GM21528 (cell line): ENCODE measurements around the gene ZIC2.

Source experiments
- ATAC-seq: cut with Tn5 transposase; IDR thresholded peaks from one replicate; pipeline ENCODE4 v1.9.1; 2021; ENCODE audit warnings: mild to moderate bottlenecking, moderate library complexity; ENCODE audit not compliant: unreplicated experiment, low FRiP score

Gene ZIC2

DNA sequence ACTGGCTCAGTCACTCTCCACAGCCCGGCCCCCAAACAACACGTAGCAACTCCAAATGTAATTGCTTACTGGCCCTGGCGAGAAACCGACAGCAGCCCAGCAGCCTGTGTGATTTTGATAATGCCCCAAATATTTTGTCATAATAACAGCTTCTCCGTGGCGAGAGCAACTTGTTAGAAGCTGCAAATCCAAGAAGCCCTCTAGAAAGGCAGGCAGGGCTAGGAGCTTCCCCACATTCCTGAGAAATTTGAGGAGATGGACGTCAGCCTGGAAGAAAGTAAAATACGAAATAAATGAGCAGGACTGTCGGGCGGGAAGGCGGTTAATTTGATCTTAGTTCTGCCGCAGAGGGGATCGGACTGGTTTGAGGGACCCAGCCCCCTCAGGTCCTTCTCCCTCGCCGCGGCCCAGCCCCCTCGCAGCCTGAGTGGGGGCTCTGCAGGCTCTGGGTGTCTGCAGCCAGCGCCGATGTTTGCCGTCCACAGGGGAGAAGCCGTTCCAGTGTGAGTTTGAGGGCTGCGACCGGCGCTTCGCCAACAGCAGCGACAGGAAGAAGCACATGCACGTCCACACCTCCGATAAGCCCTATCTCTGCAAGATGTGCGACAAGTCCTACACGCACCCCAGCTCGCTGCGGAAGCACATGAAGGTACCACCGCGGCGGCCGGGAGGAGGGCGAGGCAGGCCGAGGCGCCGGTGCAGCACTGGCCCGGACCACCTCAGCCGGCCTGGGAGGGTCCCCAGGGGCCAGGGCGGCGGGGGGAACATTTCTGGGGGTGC lies 3.1 kb downstream of the ZIC2 start:
- ATAC-seq: no peak

DNA sequence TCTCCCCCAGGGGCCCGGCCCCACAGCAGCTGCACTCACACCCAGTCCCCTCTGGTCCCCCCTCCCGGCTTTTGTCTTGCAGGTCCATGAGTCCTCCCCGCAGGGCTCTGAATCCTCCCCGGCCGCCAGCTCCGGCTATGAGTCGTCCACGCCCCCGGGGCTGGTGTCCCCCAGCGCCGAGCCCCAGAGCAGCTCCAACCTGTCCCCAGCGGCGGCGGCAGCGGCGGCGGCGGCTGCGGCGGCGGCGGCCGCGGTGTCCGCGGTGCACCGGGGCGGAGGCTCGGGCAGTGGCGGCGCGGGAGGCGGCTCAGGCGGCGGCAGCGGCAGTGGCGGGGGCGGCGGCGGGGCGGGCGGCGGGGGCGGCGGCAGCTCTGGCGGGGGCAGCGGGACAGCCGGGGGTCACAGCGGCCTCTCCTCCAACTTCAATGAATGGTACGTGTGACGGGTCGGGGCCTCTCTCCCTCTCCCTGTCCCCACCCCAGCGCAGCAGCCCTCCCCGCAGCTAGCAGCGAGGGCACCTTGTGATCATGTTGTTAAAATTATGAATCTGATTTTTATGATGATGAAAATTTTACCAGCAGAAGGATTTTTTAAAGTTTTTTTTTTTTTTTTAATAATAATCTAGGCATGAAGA lies 3.8 kb downstream of the ZIC2 start:
- ATAC-seq: no peak

DNA sequence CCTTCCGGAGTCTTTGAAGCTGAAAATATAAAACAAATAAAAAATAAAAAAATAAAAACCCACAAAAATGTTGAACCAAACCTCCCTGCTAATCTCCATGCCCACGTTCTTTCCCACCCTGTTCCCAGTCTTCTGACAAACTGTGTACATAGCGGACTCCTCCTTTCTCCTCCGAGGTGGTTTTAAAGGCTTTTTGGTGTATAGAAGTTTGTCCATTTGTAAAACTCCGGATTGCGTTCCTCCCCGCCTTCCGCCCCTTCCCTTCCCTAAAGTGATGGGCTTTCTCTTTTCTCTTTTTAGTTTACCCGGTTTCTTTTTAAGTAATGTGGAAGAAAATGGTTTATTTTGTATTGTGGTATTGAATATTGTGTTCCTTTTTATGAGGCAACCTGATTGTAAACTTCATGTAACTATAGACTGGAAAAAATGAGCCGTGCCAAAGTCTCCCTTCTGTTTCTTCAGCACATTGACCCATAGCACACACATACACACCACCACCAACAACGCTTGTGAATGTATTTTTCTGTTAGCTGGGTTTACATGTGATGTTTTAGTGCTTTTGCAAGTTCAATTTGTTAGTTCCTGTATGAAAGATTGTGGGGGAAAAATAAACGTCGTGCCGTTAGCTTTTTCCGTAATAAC lies 4.4 kb downstream of the ZIC2 start:
- ATAC-seq: no peak

DNA sequence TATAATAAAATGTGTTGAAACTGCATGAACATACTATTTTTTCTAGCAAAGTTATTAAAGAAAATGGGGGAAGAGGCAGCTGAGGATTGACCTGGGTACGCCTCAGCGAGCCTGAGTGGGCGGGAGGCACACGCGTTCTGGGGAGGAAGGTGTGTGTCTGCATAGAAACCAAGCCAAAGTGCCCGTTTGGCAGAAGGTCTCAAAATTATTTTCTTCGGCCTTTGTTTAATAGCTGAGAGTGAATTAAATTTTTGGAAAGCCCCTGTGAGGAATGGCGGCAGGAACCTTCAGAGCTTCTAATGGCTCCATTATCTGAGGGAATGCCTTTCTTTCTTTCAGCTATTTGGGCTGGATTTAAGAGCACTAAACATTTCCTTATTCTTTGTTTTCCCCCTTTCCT lies 5.2 kb downstream of the ZIC2 start:
- ATAC-seq: no peak

DNA sequence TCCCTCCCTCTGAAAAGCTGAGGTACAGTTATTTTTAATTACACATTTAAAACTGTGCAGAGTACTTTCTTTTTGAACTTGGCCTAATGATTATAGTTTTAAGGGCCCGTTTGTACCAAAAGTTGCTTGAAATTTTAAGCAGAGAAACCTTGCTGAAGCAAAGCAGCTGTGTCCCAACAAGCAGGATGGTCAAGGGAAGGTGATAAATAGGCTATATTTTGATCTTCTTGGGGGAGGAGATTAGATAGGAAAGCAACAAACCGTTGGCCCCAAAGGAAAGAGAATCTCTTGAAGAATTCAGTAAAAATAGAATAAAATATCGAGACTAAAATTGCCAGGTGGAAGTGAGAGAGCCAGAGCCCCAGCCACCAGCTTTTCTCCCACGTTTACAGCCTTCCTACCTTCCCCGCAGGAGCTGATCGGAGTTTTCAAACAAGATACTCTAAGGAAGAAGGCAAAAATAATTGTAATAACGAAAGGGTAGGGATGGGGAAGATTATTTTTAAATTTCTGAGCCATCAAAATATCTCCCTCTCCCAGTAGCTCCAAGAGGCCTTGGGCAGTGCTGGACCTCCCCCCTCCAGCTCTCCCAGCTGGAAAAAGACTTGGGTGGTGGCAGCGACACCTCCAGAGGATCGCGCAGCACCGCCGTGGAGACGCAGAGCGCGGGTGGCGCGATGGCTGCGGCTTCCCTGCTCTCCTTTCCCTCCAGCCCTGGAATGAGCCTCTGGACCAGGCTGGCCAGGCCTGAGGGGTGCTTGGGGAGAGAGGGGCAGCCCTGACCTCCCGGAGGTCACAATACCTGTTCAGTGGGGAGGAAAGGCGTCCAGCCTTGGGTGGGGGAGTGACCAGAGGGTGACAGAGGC lies 5.8 kb downstream of the ZIC2 start:
- ATAC-seq: no peak

DNA sequence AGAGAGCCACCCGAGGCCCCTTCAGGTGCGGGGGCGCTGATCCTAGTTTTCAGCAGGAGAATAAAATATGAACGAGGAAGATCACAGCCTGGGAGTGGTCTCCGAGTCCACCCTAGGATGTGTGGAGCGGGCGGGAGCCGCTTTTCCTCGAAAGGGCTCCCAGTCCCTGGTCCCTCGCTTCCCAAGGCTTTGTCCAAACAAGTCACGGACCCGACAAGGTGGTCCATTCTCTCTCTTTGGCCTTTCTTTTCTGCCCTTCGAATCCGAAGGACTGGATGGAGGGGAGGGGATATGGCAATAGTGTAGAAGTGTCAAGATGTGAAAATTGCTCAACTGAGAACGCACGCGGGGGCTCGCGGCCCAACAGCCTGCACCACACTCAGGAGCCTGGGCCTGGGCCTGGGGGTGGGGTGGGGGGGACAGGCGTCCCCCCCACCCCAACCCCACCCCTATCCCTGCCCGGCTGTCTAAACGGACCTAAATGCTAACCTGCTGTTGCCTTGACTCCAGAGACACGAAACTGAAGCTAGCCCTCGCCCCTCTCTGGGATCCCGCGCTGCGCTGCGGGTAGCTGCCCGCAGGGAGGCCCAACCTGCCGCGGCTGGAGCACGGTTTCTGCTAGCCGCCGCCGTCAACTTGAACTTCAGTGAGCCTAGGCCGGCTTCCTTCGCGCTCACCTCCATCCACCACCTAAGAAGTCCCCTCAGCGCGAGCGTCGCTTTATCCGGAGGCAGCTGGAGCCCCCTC lies 7.1 kb downstream of the ZIC2 start:
- no peak for ATAC-seq

DNA sequence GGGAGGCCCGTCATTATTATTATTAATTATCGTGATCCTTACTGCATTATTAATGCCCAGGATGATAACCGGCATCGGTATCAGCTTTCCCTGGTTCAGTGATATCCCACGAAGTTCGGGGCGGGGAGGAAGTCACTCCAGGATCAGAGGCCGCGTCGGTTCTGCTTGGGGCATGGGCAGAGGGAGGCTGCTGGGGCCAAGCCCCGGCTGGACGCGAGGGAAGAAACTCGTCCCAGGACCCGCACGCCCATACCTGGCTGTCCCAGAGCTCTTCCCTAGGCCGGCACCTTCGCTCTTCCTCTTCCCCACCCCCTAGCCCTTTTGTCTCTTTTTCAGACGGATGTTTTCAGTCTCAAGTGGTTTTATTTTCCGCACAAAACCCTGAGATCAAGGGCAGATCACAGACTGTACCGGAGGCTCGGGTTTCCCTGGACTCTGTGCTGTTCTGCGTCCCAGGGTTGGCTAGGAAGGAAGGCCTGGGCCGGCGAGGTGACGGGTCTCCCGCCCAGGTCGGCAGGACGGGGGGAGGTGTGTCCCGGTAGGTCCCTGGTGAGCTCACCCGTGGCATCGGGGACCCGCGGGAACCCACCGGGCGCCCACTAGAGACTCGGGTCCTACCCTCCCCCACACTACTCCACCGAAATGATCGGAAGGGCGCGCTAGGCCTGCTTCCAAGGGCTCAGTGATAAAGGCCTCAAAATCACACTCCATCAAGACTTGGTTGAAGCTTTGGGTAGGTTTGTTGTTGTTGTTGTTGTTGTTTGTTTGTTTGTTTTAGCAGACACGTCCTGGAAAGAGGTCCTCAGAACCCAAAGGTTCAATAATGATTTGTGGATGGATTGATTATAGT lies 7.9 kb downstream of the ZIC2 start:
- ATAC-seq: no peak

DNA sequence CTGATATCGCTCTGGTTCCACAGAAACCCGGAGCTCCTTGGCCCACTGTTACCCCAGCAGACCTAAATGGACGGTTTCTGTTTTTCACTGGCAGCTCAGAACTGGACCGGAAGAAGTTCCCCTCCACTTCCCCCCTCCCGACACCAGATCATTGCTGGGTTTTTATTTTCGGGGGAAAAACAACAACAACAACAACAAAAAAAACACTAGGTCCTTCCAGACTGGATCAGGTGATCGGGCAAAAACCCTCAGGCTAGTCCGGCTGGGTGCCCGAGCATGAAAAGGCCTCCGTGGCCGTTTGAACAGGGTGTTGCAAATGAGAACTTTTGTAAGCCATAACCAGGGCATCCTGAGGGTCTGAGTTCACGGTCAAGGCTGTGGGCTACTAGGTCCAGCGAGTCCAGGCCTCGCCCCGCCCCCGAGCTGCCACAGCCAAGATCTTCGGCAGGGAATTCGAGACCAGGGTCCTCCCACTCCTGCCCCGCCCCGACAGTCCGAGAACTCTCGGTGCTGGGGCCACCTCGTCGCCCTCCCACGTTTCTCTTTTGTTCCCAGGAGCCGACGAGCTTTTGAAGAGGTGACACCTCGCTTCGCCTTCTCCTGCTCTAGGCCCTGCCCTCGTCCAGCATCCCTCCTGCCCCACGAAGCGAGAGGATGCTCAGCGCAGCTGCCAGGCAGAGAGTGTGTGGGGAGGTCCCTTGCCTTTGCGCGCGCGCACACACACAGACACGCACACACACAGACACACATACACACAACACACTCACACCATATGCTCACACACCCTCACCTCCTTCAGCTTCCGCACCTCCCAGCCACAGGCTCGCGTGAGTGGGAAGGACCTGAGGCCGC lies 8.8 kb downstream of the ZIC2 start:
- no peak for ATAC-seq

DNA sequence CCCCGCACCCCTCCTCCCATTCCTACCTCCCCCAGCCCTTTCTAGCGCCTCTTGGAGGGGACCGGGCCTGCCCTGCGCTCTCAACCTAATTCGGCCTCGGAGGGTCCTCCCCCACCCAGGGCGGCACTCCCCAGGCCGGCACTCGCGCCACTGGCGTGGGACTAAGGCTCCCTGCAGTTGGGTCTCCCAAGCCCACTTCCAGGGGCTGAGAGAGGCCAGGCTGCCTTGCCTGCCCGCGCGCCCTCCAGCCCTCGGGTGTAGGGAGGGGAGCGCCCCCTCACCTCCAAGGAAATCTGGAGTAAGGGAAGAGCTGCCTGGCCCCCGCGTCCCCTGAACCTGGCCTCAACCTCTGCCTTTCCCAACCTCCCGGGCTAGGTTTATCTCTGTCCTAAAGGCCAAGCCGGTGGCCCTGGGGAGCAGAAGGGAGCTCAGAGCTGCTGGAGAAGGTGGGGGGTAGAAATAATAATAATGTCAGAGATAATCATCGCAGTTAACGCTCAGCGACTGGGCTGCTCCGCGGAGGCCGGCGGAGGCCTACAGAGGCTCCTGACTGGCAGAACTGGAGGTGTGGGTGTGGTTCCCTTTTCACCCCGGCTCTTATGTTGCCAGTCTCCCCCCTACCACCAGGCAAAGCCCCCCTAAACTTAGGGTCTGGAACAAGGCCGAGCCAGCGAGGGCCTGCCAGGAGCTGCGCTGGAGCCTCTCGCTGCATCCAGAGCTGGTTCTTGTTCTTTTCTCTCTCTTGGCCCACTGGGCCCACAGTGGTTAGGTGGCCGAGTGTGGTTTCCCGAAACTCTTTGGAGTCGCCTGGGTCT lies 9.6 kb downstream of the ZIC2 start:
- ATAC-seq: no peak

DNA sequence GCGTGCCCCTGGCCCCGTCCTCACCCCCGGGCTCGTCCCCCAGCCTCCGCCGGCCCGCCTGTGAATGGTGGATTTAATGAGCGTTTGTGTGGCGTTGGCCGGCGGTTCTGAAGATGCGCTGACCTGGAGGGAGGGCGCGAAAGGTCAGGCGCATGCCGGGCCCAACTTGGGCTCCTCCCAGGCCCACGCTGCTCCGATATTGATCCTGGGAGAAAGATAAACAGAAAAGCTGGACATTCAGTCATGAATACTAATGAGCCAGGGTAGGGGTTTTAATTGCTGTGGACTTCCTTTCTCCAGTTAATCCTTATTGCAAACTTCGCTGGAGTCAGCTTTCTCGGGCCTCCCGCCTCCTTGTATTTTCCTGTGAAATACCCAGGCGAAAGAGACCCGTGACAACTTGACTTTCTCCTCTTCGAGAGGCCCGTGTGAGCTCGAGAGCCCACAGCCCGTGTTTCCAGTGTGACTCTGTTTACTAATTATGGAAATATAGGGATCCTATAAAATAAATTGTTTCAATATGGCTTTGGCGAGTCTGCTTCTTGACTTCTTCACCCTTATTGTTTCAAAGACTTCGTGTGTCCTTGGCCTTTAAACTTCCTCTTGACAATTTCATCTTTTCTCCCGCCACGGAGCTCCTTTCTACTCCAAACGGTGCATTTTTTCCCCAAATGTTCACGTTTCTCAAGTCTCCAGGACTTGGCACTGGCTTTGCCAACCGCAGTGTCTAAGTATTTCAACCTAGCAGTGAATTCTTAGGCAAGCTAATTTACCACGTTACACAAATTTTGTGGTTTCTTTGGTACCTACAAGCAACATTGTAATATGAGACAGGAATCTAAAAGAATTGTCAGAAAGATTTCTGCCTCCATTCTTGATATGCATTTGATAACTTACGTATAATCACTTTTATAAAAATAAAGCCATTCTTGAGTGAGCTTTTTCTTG lies 10.5 kb downstream of the ZIC2 start:
- no peak for ATAC-seq

DNA sequence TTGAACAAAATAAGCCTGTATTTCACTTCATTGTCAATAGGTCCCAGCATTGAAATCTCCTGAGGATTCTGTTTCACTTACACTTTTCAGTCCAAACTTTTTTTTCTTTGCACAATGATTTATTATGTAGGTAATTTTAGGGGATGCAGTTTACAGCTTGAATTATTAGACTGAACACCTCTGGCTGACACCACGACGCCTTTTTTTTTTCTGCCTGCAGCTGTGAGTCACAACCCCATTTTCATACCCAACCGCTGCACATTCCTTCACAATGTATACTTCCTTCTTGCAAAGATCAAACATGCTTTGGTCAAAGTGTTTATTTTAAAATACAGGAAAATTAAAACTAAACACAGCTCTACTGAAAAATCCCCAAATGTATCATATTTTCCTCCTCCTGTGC lies 11.4 kb downstream of the ZIC2 start:
- ATAC-seq: no peak

DNA sequence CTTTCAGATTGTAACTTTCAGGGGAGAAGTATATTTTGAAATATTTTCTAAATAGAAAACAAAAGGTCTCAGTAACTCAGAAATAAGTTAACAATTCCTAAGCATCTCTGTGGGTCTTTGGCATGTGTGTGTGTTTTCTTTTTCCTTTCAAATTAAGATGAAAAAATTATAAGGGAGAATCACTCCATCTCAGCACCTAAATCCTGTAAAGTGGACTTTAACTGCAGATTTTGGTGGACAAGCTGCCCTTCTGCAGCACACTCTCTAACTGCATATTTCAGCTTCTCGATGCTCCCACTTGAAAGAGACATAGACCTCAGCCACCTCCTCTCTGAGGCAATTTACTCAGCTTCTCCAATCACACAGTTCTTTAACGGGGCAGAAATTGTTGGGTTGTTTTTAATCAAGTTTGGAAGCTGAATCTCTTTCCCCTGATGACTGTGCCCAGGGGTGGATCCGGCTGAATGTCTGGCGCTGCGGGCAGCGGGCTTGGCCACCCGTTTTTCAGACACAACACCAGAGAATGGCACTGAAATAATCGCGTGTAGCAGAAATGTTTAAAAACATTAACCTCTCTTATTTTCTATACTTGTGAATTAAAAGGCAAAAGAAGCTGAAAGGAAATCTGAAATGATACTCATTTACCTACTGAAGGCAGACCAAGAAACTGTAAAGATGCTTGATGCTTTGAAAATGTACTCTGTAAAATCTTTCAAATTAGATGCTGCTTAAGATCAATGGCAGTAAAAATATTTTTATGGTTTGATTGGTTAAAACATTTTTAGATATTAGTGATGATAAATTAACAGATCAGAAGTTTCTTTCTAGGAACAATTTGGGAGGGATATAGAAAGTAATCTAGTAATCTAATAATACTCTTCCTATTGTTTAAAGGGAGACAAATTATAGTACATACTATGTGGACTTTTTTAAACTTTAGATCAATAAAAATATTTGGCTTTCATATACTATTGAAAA lies 12.4 kb downstream of the ZIC2 start:
- ATAC-seq: no peak

DNA sequence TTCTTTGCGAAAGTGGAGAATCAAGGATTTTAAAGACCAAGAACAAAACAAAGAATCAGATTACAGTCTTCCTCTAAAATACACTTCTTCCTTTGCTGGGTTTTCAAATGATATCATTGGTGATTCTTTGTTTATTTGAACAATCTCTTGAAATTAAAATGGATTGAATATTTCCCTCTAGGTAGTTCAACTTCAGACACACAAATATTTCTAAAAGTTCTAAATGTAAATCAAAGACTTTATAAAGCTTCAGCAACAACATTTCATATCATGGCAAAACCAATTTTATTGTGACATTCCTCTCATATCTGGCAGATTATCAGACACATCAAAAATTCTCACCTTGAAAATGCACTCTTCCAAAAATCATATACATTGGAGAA lies 13.0 kb downstream of the ZIC2 start:
- ATAC-seq: no peak

DNA sequence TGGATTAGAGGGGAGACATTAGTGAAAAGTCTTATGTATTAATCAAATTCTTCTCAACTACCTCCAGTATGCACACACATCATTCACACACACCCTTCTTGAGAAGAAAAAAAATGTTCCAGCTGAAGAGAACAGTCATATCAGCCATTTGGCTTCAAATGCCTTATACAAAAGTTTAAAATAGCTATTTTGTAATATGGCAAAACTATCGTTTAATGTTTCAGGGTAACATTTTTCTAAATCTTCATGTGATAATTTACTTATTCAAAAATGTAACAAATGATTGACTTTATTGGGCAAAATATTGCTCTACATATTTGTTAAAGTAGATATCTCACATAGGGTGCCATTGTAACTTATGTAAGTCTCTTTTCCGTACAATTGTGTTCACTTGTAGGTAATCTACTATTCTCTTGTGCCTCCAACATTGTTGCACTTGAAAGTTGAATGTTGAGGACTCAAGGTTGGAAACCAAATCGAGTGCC lies 13.6 kb downstream of the ZIC2 start:
- ATAC-seq: no peak
